Upper lobe of left lung (tissue), 4 donors: Measurements from ENCODE around the gene PPFIA4.

ENCODE experiments used
- CTCF ChIP-seq, 6 experiments: fragments of 450-650 bp in 4 of 6; fragments of 200-600 bp in 2 of 6; sonication (generic) in 2 of 6; IDR thresholded peaks; one replicate each; pipeline ENCODE4 v1.5.1; 2016 to 2019; ENCODE audit warnings: antibody characterized with exemption in 6 of 6
- EP300 ChIP-seq, 4 donors: sonication (generic); formaldehyde crosslinking; IDR thresholded peaks; one replicate each; pipeline ENCODE4 v1.5.1; 2017; ENCODE audit warnings: antibody characterized with exemption in 4 of 4, control low read depth in 2 of 4
- POLR2A ChIP-seq, 4 donors: fragments of 450-650 bp; IDR thresholded peaks; one replicate each; pipeline ENCODE4 v1.5.1; 2016 to 2017; ENCODE audit warnings: antibody characterized with exemption in 4 of 4, mild to moderate bottlenecking in 2 of 4
- POLR2AphosphoS5 ChIP-seq, 2 donors: sonication (generic); formaldehyde crosslinking; IDR thresholded peaks; one replicate each; pipeline ENCODE4 v1.5.1; 2017; ENCODE audit warnings: antibody characterized with exemption in 2 of 2

- TF ChIP-seq CTCF (IDR thresholded peaks at IDR 0.05) (no peak), POLR2A (IDR thresholded peaks at IDR 0.05) (no peak), EP300 (IDR thresholded peaks at IDR 0.05) (no peak), POLR2AphosphoS5 (IDR thresholded peaks at IDR 0.05) (no peak)
Observed at GRCh38 chr1:203100516-203100869, 74.2 kb downstream of the PPFIA4 start.
